T-helper 17 cell (primary cell): ENCODE data around the gene KCTD3. TPM values are rescaled to one million over a fixed set of nuclear protein-coding genes. Genes with fewer than 3 reads are reported as not detected.

Experiments
- ATAC-seq: fragments of 150-1000 bp; cut with Tn5 transposase; 2 replicates; pipeline ENCODE4 v1.10.0; 2021; ENCODE audit warnings: mild to moderate bottlenecking, moderate library complexity
- DNase-seq, 3 donors: peaks; one replicate each; pipeline versions ENCODE4 v3.0.0 to v3.0.0-alpha.2; 2020 to 2021
- H3K9me3 ChIP-seq: one replicate; pipeline ENCODE4 v1.7.0; 2013; ENCODE audit warnings: low read length, mild to moderate bottlenecking; ENCODE audit not compliant: control insufficient read depth, poor library complexity, severe bottlenecking
- H3K27ac Mint-ChIP-seq: one replicate; pipeline ENCODE4 v1.8.0; 2022; ENCODE audit warnings: mild to moderate bottlenecking, moderate library complexity, mixed read lengths
- H3K27me3 Mint-ChIP-seq: one replicate; pipeline ENCODE4 v1.8.0; 2022; ENCODE audit warnings: mixed read lengths
- H3K36me3 Mint-ChIP-seq: one replicate; pipeline ENCODE4 v1.8.0; 2022; ENCODE audit warnings: low read depth, mixed read lengths
- H3K4me1 Mint-ChIP-seq: one replicate; pipeline ENCODE4 v1.8.0; 2022; ENCODE audit warnings: mild to moderate bottlenecking, mixed read lengths
- H3K4me3 Mint-ChIP-seq: one replicate; pipeline ENCODE4 v1.8.0; 2022; ENCODE audit warnings: mild to moderate bottlenecking, moderate library complexity, mixed read lengths
- total RNA-seq, 4 donors: library from RNA in 2 of 4; stranded (reverse) in 2 of 4; gene quantifications; one replicate each; pipeline ENCODE4 v1.2.3 and lab custom pipeline; 2022 to 2026

Gene KCTD3
- total RNA-seq, 2 donors from 2014 or later: 2.1 to 2.5 TPM

DNA sequence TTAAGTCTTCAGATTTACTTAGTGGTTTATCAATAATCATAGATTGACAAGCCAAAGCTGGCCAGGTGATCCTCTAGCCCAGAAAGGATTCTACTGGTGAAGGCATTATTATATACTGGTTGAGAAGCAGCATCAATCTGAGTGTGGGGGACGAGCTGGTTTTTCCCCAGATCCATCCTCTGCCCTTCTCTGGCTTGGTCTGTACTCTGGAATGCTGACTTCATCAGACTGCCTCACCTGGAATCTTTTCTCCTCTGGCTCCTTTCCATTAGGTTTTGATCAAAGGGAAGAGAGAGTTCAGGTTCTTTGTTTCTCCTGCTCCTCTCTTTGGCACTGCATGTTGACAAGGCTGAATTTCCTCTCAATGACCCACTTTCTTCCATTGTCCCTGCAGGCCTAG, 93.9 kb downstream of the KCTD3 start:
- no peaks in the 10 kb centered on the region for H3K9me3 ChIP-seq
- H3K27me3 Mint-ChIP-seq: no peaks in the 10 kb centered on the region
- no peaks in the 10 kb centered on the region for H3K36me3 Mint-ChIP-seq
- no peak overlapping the region for H3K4me3 Mint-ChIP-seq
- no peak for DNase-seq
- H3K4me1 Mint-ChIP-seq: no peaks in the 10 kb centered on the region
- H3K27ac Mint-ChIP-seq: no peak overlapping the region
- no peak for ATAC-seq

DNA sequence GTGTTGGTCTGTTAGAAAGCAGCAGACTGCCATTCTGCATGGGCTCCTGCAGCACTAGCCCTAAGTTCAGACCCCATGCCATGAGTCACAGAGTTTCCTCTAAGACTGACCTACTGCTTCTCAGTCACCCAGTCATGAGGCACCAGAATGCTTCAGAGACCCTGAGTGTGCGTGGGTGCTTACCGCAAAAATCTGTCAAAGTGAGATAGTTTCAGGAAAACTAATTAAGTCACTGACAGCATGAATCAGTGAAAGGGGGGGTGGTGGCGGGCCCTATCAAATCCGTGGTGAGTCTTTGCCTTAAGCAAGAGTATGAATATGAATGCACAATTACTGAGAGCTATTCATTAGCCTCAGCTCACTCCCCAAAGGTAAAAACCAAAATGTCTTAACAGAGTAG, 98.1 kb downstream of the KCTD3 start:
- no peak overlapping the region for H3K27ac Mint-ChIP-seq
- no peak for ATAC-seq
- H3K4me3 Mint-ChIP-seq: no peak overlapping the region
- H3K9me3 ChIP-seq: no peaks in the 10 kb centered on the region
- no peaks in the 10 kb centered on the region for H3K27me3 Mint-ChIP-seq
- no peaks in the 10 kb centered on the region for H3K36me3 Mint-ChIP-seq
- H3K4me1 Mint-ChIP-seq: no peaks in the 10 kb centered on the region
- no peak for DNase-seq

DNA sequence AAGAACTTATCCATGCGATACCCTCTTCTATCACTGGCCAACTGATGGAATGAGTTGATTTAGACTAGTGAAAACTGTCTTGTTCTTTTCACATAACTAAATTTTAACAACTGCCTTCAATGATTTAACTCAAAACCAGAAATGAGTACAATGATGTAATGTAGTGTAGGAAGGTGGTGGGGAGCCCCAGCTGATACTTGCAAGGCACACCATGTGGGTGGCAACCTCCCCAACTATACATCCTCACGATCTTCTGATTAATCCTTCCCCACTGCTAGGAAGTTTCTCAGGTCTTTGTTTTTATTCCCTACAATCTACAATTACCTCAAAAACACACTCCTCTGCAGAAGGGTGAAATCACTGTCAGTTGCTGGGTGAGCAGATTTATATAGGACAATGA, 100.7 kb downstream of the KCTD3 start:
- ATAC-seq (no peak), DNase-seq (no peak)
- no peaks in the 10 kb centered on the region for H3K27me3 Mint-ChIP-seq
- no peaks in the 10 kb centered on the region for H3K4me1 Mint-ChIP-seq
- H3K27ac Mint-ChIP-seq: no peak overlapping the region
- no peak overlapping the region for H3K4me3 Mint-ChIP-seq
- H3K9me3 ChIP-seq: no peaks in the 10 kb centered on the region
- H3K36me3 Mint-ChIP-seq: no peaks in the 10 kb centered on the region

DNA sequence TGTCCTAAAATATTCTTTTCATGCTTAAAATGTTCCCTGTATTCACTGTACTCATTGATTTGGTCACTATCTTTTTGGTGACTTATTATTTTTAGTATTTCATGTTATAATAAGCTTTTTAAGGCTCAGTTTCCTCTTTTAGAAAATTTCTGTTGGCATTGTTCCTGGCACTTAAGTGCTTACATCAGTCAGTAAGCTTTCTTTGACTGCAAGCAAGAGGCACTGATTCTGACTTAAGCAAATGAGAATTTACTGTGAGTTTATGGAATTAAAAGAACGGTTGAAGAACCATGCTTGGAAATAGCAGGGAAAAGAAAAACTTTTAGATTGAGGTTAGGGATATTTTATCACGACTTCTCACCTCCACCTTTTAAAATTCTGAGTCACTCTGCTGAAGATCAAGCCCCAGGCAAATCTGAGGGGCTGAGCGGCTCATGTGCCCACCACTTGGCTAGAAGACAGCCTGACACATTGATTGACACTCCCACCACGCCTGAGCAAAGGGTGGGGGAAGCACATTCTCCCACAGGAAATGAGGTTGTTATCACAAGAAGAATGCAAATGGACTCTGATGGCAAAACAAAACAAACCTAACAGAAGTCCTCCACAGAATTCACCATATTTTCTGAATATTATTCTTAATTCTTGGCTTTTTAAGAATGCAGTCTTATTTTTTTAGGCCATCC, 102.8 kb downstream of the KCTD3 start:
- Mint-ChIP-seq H3K27ac (no peak overlapping the region), H3K4me1 (no peaks in the 10 kb centered on the region), H3K27me3 (no peaks in the 10 kb centered on the region), H3K36me3 (no peaks in the 10 kb centered on the region), H3K4me3 (no peak overlapping the region)
- no peaks in the 10 kb centered on the region for H3K9me3 ChIP-seq
- no peak for ATAC-seq
- no peak for DNase-seq
